Right hindlimb (tissue), 1 donor: Measurements from ENCODE around the gene BRD2.

Experiments used
- DNase-seq: peaks from one replicate; pipeline ENCODE4 v3.0.0-alpha.2; 2018

The BRD2 gene

DNA sequence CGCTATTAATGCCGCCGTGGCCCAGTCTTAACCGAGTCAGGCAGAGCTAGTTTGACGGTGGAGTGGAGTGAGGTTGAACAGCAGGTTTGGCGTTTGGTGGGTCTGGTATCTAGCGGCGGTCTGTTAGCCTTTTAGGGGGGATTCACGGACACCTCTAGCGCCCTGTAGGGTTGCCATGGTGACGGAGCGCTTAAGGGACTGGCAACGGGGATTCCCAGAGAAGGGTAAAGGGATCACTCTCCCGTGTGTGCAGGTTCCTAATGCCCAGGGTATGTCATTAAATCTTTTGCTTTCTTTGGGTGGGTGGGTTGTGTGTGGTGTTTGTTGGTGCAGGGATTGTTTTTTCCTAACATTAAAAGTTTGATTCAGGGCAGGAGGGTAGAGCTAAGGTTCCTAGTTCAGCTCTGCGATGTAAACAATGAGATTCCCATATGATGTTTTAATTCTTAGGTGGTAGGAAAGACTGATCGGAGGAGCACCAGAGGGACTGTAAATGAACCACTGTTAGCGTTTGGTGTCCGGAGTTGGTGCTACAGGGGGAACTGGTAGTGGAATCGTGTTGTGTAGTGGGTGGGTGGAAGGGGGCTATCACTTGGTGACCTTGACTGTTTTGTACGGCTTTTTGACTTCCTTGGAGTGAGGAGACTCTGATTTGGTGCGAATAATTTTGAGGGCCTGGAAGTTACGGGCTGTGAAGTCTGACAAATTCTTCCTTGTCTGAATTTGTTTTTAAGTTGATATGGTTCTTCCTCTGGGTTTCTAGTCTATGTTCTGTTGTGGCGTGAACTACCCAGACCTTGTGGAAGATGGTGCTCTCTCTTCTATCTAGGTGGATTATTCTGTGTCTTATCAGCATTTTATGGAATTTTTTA lies 5.0 kb downstream of the BRD2 start:
- DNase-seq, result peak; percentile 49

DNA sequence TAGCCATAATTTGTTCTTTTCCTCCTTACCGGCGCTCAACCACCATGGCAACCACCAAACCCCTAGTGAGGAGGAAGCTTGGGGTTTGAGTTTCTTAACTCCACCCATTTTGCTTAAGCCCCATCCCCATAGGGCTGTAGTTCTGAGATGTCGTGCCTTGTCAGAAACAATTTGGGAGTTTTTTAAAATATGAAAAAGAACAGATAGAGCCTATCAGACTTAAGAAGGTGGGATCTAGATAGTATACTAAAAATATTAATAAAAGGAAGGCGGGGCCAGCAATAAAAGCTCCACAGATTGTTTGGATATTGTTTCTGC lies 5.6 kb downstream of the BRD2 start:
- DNase-seq, result no peak

DNA sequence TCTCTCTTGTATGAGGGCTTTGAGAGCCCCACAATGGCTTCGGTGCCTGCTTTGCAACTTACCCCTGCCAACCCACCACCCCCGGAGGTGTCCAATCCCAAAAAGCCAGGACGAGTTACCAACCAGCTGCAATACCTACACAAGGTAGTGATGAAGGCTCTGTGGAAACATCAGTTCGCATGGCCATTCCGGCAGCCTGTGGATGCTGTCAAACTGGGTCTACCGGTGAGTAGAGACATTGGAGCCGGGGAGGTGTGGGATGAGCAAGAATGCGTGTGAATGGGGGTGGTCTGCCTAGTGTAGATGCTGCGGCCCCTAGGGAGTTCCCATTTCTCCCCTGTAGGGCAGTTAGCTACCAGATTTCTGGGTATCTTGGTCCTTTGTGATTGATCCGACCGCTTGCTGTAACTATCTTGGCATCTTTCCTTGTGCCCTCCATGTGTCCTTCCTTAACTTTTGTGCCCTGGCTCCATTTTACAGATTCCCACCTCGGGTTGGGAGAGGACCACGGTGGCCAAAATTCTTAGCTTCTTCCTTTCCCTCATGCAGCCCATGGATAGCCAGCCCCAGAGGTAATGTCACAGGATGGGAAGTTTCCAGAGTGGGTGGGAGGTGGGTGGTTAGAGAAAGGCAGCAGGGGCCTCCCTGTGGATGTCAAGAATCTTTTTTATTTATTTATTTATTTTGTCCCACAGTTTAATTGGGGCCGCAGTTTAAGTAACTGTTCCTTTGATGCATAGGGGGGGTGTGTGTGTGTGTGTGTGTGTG lies 6.3 kb downstream of the BRD2 start:
- DNase-seq, result no peak

DNA sequence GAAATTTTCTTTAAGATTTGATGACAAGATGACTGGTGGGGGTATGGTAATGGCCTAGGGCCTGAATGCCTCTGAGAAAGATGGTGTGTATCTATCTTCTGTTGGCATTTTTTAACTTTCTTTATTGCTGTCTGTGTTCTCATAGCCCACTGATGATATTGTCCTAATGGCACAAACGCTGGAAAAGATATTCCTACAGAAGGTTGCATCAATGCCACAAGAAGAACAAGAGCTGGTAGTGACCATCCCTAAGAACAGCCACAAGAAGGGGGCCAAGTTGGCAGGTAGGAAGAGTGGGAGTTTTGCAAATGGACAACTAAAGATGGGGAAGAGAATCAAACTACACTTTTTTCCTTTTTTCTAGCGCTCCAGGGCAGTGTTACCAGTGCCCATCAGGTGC lies 7.5 kb downstream of the BRD2 start:
- no peak for DNase-seq

DNA sequence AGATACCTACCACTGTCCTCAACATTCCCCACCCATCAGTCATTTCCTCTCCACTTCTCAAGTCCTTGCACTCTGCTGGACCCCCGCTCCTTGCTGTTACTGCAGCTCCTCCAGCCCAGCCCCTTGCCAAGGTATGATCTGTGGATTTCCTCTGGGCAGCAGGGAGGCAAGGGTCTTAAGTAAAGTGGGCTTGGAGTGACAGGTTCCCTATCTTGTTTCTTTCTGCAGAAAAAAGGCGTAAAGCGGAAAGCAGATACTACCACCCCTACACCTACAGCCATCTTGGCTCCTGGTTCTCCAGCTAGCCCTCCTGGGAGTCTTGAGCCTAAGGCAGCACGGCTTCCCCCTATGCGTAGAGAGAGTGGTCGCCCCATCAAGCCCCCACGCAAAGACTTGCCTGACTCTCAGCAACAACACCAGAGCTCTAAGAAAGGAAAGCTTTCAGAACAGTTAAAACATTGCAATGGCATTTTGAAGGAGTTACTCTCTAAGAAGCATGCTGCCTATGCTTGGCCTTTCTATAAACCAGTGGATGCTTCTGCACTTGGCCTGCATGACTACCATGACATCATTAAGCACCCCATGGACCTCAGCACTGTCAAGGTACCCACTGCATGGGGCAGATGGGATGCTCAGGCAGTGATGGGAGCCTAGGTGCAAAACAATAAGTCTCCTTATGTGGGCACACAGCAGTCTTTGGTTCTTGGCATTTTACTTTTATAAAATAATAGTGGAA lies 8.1 kb downstream of the BRD2 start:
- no peak for DNase-seq

DNA sequence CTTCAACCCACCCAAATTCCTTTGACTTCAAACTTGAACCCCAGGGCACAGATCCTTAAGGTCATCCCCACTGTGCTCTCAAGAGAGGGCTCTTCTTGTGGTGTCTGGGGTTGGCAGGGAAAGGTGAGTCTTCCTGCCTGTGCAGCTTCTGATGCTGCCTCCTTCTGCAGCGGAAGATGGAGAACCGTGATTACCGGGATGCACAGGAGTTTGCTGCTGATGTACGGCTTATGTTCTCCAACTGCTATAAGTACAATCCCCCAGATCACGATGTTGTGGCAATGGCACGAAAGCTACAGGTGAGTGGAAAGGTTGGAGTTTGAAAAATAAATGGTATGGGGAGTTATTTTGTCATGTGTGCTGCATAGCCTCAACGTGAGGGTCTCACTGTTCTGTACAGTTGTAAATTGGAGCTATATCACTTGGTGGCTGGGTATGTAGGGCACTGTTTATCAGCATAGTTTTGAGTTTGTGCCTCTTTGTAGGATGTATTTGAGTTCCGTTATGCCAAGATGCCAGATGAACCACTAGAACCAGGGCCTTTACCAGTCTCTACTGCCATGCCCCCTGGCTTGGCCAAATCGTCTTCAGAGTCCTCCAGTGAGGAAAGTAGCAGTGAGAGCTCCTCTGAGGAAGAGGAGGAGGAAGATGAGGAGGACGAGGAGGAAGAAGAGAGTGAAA lies 9.0 kb downstream of the BRD2 start:
- no peak for DNase-seq

DNA sequence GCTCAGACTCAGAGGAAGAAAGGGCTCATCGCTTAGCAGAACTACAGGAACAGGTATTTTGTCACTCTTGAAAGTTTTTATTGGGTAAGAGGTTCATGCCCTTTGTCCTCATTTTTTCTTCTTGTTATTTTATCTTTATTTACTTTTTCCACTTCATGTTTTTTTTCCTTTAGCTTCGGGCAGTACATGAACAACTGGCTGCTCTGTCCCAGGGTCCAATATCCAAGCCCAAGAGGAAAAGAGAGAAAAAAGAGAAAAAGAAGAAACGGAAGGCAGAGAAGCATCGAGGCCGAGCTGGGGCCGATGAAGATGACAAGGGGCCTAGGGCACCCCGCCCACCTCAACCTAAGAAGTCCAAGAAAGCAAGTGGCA lies 9.5 kb downstream of the BRD2 start:
- DNase-seq, result no peak

DNA sequence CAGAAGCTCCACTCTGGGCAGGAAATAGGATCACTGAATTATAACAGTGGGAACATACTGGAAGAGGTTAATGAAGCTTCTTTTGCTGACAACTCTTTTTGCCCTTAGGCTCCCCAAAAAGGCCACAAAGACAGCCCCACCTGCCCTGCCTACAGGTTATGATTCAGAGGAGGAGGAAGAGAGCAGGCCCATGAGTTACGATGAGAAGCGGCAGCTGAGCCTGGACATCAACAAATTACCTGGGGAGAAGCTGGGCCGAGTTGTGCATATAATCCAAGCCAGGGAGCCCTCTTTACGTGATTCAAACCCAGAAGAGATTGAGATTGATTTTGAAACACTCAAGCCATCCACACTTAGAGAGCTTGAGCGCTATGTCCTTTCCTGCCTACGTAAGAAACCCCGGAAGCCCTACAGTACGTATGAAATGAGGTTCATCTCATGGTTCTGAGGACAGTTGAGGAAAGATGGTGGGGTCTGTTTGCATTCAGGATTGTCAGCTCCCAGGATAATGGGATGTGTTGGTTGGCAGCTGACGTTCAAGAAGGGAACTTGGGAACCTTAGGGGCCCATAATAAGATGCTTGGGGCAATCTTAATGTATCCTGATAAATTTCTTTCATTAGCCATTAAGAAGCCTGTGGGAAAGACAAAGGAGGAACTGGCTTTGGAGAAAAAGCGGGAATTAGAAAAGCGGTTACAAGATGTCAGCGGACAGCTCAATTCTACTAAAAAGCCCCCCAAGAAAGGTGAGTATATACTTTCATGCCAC lies 11.5 kb downstream of the BRD2 start:
- no peak for DNase-seq

DNA sequence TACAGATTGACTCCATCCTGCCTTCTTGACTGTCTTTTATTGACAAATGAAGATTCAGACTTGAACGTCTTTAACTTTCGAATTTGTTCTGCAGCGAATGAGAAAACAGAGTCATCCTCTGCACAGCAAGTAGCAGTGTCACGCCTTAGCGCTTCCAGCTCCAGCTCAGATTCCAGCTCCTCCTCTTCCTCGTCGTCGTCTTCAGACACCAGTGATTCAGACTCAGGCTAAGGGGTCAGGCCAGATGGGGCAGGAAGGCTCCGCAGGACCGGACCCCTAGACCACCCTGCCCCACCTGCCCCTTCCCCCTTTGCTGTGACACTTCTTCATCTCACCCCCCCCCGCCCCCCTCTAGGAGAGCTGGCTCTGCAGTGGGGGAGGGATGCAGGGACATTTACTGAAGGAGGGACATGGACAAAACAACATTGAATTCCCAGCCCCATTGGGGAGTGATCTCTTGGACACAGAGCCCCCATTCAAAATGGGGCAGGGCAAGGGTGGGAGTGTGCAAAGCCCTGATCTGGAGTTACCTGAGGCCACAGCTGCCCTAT lies 12.2 kb downstream of the BRD2 start:
- no peak for DNase-seq

DNA sequence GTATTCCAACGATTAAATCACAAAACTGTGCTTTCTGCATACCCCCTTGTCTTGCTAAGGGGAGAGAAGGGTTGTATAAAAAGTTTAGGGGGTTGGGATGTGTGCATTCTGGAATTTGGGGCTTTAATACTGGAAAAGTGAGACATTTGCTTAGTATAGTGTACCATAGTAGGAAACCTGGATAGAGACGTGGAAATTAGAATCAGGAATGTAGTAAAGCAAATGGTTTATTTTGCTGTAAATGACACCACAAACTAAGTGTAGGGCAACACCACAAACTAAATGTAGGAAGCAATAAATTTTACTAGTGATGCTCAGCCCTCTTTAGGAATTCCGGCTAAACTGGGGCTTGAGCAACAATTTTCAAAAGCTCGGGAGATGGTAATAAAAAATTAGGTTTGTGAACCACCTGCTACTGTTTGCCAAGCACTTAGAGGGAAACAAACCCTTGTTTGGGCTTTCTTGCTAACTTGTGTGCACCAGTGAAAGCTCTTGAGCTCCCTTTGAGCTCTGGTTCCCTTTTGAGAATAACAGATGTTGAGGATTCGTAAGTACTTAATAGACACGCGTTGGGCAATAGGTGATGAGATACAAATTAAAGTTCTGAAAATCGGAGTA lies 13.8 kb downstream of the BRD2 start:
- no peak for DNase-seq

DNA sequence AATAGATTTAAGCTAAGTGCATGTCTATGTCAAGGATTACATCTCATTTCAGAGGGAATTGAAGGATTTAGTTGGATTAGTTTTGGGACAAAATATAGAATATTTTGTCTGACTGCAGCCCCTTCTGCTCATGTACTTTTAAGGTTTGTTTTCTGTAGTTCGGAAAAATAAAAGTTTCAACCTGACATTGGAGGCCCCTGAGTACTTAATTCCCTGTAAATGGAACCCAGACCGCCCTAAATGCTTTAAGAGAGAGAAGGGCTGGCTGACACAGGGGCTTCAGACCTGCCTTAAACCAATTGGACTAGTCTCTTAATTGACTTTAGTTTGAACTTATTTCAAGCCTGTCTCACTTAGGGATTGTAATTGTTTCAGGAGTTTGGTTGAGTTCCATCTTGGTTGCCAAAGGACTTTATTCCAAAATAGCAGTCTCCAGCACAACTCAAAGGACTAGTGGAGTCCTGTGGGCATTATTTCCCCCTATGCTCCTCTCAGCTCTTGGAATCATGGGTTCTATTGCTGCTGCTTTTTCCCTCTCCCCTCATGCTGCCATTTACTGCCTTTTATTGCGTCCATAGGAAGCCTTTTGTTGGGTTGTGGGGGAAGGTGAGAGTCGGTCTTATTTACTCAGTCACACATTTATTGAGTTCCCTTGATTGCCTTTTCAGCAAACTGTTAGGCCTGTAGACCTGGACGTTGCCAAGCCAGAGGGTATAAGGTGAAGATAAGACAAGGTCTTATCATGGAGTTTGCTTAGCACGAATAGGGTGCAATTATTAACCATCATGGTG lies 14.5 kb downstream of the BRD2 start:
- DNase-seq, result no peak

DNA sequence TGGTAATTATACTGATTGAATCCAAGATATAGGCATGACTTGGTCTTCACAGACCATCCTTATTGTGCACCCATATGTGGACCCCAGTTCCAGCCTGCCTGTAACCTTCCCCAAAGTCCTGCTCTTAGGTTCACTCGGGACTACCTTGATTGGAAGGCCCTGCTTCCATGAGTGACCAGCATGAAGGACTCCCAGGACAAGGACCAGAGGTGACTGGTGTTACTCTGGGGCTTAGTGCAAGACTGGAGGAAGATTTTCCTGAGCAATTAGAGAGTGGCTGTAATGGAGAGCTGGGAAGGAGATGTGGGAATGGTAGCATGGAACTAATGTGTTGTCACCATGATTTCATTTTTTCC lies 15.1 kb downstream of the BRD2 start:
- DNase-seq, result no peak

DNA sequence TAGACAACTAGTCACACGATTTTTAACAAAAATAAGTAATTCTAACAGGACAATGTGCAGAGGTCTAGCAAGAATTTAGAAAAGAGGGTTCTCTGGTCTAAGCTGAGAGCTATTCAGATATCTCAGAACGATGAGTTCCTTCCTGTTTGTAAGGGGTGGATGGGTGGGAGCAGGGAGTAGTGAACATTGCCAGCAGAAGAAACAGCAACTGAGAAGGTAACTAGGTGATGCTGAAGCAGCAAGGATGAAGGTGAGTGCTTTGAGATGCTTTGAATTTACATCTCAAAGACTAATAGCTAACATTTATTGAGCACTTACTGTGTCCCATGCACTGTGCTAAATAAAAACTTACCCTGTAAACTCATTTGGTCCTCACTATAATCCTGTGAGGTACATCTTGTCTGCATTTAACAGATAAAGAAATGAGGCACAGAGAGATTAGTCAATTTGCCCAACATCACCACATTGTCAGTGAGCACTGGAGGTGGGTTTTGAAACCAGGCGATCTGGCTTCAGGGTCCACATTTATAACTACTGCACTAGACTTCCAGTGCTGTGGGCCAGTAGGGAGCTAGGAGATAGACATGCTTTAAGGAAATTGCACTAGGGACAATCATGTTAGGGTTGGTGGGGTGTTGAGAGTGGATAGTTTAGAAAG lies 15.7 kb downstream of the BRD2 start:
- DNase-seq, result no peak

DNA sequence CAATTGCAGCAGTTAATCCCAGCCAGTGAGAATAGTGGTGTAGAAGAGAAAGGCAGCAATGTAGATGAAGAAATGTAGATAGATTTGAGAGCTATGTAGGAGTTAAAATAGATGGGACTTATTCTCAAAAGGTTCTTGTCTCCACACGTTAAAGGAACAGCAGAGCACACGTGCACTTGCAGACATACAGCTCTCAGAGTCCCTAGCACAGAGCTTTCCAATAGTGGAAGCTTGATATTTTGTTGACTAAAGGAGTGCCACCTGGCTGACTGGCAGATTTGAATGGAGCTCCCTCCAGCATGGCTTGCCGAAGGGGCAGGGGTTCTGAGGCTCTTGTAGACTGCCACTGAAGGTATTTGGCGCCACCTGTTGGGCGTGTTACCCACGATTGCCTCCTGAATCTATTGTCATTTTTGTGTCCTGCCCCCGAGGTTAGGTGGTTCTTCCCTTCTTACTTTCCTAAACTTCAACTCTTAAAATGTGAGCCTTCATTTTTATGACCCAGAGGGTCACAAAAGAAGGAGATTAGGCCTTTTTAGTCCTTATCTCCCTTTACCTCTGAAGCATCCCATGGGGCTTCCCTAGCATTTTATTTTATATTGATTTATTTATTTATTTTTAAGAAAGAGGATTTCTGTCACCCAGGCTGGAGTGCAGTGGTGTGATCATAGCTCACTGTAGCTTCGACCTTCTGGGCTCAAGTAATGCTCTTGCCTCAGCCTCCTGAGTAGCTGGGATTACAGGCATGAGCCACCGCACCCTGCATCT lies 16.4 kb downstream of the BRD2 start:
- peak; percentile 87 for DNase-seq

DNA sequence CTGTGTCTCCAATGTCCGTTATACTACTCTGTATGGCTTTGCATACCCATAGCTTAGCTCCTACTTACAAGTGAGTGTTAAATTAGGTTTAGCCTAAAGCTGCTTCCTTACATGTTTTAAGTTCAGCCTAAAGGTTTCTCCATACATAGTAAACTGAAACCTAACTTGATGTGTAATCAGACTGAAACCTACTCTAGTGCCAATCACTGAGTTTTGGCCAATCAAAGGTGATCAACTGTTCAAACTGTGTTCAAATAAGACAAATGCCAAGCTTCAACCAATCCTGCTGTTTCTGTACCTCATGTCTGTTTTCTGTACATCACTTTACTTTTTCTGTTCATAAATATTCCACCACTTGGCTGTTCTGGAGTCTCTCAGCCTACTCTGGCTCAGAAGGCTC lies 21.0 kb downstream of the BRD2 start:
- DNase-seq, result no peak

DNA sequence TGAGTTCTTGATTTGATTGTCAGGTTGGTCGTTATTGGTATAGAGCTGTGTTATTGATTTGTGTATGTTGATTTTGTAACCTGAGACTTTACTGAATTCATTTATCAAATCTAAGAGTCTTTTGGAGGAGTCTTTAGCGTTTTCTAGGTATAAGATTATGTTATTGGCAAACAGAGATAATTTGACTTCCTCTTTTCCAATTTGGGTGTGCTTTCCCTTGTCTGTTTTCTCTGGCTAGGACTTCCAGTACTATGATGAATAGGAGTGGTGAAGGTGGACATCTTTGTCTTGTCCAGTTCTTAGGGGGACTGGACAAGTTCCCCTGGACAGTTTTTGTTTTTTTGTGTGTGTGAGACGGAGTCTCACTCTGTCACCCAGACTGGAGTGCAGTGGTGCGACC lies 23.6 kb downstream of the BRD2 start:
- no peak for DNase-seq

DNA sequence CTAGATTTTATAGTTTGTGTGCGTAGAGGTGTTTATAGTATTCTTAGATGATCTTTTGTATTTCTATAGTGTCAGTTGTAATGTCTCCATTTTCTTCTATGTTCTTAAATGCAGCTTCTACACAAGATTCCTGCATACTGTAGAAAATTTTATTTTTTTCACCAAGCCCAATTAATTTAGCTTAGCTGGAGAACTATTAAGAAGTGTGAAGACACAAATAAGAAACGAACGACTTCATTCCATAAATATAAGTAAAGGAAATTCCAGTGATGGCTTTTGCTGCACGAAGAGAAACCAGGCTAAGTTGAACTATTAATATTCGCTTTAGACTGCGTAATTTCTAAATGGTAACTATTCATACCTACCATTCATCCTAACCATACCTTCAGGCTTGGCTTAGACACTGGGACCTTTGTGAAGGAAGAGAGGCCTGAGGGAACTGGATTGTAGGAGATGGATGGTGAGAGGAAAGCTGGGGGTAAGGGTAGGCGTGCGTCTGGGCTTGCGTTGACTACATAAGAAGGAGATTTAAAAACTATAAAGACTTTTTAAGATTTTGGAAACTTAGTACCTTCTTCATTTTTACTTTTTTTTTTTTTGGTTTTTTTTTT lies 25.1 kb downstream of the BRD2 start:
- no peak for DNase-seq

DNA sequence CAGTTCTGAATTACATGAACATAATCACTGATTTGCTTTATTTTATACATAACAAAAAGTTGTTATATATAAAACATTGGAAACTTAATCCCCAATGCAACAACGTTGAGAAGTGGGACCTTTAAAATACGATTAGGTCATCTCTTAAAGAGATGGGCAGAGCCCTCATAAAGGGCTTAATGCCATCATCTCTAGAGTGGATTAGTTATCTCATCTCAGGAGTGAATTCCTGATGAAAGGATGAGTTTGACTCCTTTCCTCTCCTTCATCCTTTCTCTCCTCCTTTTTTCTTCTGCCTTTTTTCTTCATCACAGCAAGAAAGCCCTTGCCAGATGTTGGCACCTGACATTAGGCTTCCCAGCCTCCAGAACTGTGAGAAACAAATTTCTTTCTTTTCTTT lies 27.1 kb downstream of the BRD2 start:
- DNase-seq, result no peak

DNA sequence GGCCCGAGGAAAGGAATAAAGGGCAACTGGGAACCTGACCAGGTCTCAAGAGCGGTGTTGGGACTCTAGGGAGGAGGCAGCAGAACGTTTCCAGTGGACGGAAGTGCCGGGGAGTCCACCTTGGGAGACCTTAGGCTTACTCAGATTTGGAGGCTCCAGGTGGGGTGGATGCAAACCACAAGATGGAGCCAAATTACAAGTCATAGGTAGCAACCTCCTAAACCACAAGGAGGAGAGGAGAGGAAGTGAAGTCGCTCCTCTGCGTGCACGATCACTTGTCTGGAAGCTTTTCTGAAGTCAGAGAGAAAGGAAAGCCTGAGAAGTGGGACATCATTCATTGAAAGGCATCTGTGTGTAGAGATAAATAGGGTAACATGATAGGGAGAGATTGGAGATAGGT lies 31.7 kb downstream of the BRD2 start:
- no peak for DNase-seq
